ENCODE data around the gene EFL1.
"Not testable (repeated sequence)": the region's sequence is repeated elsewhere in the genome, so short reads cannot be mapped to it uniquely, and the experiment has no call there.

GRCh38 chr15:82248261-82248660 lies 14.3 kb downstream of the EFL1 start:
- not testable (repeated sequence) for TF ChIP-seq POLR2A, POLR2AphosphoS5 (IDR thresholded peaks at IDR 0.05)
- TF ChIP-seq, protein P1, sequence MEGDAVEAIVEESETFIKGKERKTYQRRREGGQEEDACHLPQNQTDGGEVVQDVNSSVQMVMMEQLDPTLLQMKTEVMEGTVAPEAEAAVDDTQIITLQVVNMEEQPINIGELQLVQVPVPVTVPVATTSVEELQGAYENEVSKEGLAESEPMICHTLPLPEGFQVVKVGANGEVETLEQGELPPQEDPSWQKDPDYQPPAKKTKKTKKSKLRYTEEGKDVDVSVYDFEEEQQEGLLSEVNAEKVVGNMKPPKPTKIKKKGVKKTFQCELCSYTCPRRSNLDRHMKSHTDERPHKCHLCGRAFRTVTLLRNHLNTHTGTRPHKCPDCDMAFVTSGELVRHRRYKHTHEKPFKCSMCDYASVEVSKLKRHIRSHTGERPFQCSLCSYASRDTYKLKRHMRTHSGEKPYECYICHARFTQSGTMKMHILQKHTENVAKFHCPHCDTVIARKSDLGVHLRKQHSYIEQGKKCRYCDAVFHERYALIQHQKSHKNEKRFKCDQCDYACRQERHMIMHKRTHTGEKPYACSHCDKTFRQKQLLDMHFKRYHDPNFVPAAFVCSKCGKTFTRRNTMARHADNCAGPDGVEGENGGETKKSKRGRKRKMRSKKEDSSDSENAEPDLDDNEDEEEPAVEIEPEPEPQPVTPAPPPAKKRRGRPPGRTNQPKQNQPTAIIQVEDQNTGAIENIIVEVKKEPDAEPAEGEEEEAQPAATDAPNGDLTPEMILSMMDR (IDR thresholded peaks at IDR 0.05): not testable (repeated sequence)
